ENCODE results near the gene DYRK1B. TPM values are rescaled to one million over a fixed set of nuclear protein-coding genes. Genes with fewer than 3 reads are reported as not detected.
A peak's percentile ranks its signal among the peaks of the same experiment; 100 is the strongest.

Gene DYRK1B
- total RNA-seq, 1 donor from 2014 or later, result 34.7 TPM

- no peaks in the 10 kb centered on the region for H3K9me3 ChIP-seq
- intact Hi-C loops (cut with DNase I), result no loop called here
- no peaks in the 10 kb centered on the region for H3K27me3 ChIP-seq
- no peak overlapping the region for H3K27ac ChIP-seq
- no peaks in the 10 kb centered on the region for H3K36me3 ChIP-seq
- H3K4me3 ChIP-seq, result no peak overlapping the region
- TF ChIP-seq CTCF (IDR thresholded peaks at IDR 0.05), result no peak
- DNase-seq (ENCODE audit: low spot score in 2 of 2), result no peak
- H3K4me1 ChIP-seq, result peaks cover 0 to 2% of the 10 kb centered on the region in 2 donors
These were observed 18.9 kb upstream of the DYRK1B start for GRCh38 chr19:39852882-39853281.

- intact Hi-C loops (cut with DNase I), result no loop called here
- Histone ChIP-seq H3K27me3 (no peaks in the 10 kb centered on the region), H3K36me3 (no peaks in the 10 kb centered on the region), H3K27ac (peak overlapping the region; percentile 12 to 61), H3K4me1 (peaks cover 0 to 4% of the 10 kb centered on the region in 2 donors), H3K9me3 (no peaks in the 10 kb centered on the region), H3K4me3 (no peak overlapping the region)
- TF ChIP-seq CTCF (IDR thresholded peaks at IDR 0.05), result no peak
- DNase-seq (ENCODE audit: low spot score in 2 of 2), result no peak
These were observed 16.9 kb upstream of the DYRK1B start for GRCh38 chr19:39850892-39851291.

GRCh38 chr19:39848392-39848791 is 14.4 kb upstream of the DYRK1B start:
- no peak for TF ChIP-seq CTCF (IDR thresholded peaks at IDR 0.05)
- Histone ChIP-seq H3K4me3 (no peak overlapping the region), H3K36me3 (no peaks in the 10 kb centered on the region), H3K9me3 (no peaks in the 10 kb centered on the region), H3K4me1 (peaks cover 9 to 23% of the 10 kb centered on the region in 2 donors), H3K27ac (no peak overlapping the region), H3K27me3 (no peaks in the 10 kb centered on the region)
- intact Hi-C loops (cut with DNase I), result loop anchor here (5.0 to 10.0 kb wide), 5 partner anchors 316 to 1416 kb away; partner anchors contain the start of genes AKT2, CCNP, EID2B and HNRNPUL1
- no peak for DNase-seq (ENCODE audit: low spot score in 2 of 2)

- no peak for DNase-seq (ENCODE audit: low spot score in 2 of 2)
- H3K9me3 ChIP-seq, result no peaks in the 10 kb centered on the region
- H3K27me3 ChIP-seq, result no peaks in the 10 kb centered on the region
- TF ChIP-seq CTCF (IDR thresholded peaks at IDR 0.05), result no peak
- no peaks in the 10 kb centered on the region for H3K36me3 ChIP-seq
- H3K27ac ChIP-seq, result no peak overlapping the region
- intact Hi-C loops (cut with DNase I), result loop anchor here (5.0 to 10.0 kb wide), 5 partner anchors 315 to 1417 kb away; partner anchors contain the start of genes AKT2, CCNP, EID2B and HNRNPUL1
- no peak overlapping the region for H3K4me3 ChIP-seq
- H3K4me1 ChIP-seq, result peaks cover 9 to 24% of the 10 kb centered on the region in 2 donors
These were observed 13.6 kb upstream of the DYRK1B start for GRCh38 chr19:39847525-39847924.

- no peak for TF ChIP-seq CTCF (IDR thresholded peaks at IDR 0.05)
- H3K27me3 ChIP-seq, result no peaks in the 10 kb centered on the region
- DNase-seq (ENCODE audit: low spot score in 2 of 2), result no peak
- H3K4me3 ChIP-seq, result peak overlapping the region; percentile 75 to 82
- no peaks in the 10 kb centered on the region for H3K9me3 ChIP-seq
- no peaks in the 10 kb centered on the region for H3K36me3 ChIP-seq
- peaks cover 9 to 24% of the 10 kb centered on the region in 2 donors for H3K4me1 ChIP-seq
- H3K27ac ChIP-seq, result peak overlapping the region; percentile 77 to 86
- intact Hi-C loops (cut with DNase I), result loop anchor here (1.0 to 10.0 kb wide), 7 partner anchors 14 to 1418 kb away; partner anchors contain the start of genes AKT2, CCNP, EID2B and HNRNPUL1
These were observed 12.9 kb upstream of the DYRK1B start for GRCh38 chr19:39846678-39847486.
